Type B pancreatic cell (in vitro differentiated cells): Measurements from ENCODE around the gene C8A. TPM values are rescaled to one million over a fixed set of nuclear protein-coding genes. Genes with fewer than 3 reads are reported as not detected.

Experiments used
- DNase-seq: peaks from one replicate; pipeline ENCODE4 v3.0.0; 2021; ENCODE audit warnings: mixed read lengths; ENCODE audit not compliant: unreplicated experiment; ENCODE audit errors: extremely low spot score
- H3K27ac Mint-ChIP-seq: 2 replicates; pipeline ENCODE4 v1.8.0; 2021; ENCODE audit warnings: mild to moderate bottlenecking, mixed read lengths
- H3K27me3 Mint-ChIP-seq: 2 replicates; pipeline ENCODE4 v1.8.0; 2021; ENCODE audit warnings: mixed read lengths
- H3K36me3 Mint-ChIP-seq: 2 replicates; pipeline ENCODE4 v1.8.0; 2021; ENCODE audit warnings: mixed read lengths
- H3K4me1 Mint-ChIP-seq: one replicate; pipeline ENCODE4 v1.8.0; 2021; ENCODE audit warnings: mixed read lengths; ENCODE audit not compliant: unreplicated experiment
- H3K4me3 Mint-ChIP-seq: 2 replicates; pipeline ENCODE4 v1.8.0; 2021; ENCODE audit warnings: mild to moderate bottlenecking, mixed read lengths
- H3K9me3 Mint-ChIP-seq: 2 replicates; pipeline ENCODE4 v1.8.0; 2021; ENCODE audit warnings: mixed read lengths
- CTCF ChIP-seq: fragments of 200-600 bp; sonication (generic); conservative IDR thresholded peaks from 2 replicates; pipeline ENCODE4 v1.5.0; 2021; ENCODE audit warnings: antibody characterized with exemption, mild to moderate bottlenecking
- total RNA-seq: library from RNA; stranded (reverse); gene quantifications from 2 replicates; pipeline ENCODE4 v1.2.1, GENCODE V29; 2021; ENCODE audit warnings: low replicate concordance

Gene C8A
- total RNA-seq, 1 donor from 2014 or later, result 0.46 TPM

- Mint-ChIP-seq H3K9me3 (peaks cover 7% of the 10 kb centered on the region), H3K36me3 (no peaks in the 10 kb centered on the region), H3K4me3 (no peak overlapping the region), H3K27me3 (peaks cover 11% of the 10 kb centered on the region), H3K4me1 (peaks cover 8% of the 10 kb centered on the region), H3K27ac (no peak overlapping the region)
- TF ChIP-seq CTCF, result no peak
- no peak for DNase-seq
Observed at GRCh38 chr1:56908619-56909221, 54.1 kb downstream of the C8A start.

DNA sequence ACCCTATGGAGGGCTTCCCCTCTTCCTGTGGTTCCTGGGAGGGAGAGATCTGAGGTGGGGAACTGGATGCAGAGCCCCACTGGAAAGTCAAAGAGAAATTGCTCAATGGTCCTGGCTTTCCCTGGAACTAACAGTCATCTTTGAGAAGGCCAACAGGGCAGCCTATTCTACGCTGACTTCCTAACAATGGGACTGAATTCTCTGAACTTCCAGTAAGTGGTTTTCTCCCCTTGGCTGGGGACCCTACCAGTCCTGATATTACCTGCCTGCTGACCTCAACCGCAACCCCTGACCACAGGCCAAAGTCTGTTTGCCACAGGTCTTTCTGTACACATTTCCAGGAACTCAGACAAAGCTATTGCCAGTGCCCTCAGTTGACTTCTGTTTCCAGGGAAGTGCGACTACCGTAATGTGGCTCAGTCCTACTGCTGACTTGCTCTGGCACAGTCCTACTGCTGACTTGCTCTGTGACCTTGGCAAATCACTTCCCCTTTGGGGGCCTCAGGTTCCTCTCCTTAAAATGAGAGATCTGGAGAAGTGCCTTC is 55.9 kb downstream of the C8A start:
- no peak for TF ChIP-seq CTCF
- Mint-ChIP-seq H3K4me1 (no peaks in the 10 kb centered on the region), H3K4me3 (no peak overlapping the region), H3K36me3 (no peaks in the 10 kb centered on the region), H3K27me3 (peaks cover 15% of the 10 kb centered on the region), H3K27ac (no peak overlapping the region), H3K9me3 (peaks cover 11% of the 10 kb centered on the region)
- no peak for DNase-seq

DNA sequence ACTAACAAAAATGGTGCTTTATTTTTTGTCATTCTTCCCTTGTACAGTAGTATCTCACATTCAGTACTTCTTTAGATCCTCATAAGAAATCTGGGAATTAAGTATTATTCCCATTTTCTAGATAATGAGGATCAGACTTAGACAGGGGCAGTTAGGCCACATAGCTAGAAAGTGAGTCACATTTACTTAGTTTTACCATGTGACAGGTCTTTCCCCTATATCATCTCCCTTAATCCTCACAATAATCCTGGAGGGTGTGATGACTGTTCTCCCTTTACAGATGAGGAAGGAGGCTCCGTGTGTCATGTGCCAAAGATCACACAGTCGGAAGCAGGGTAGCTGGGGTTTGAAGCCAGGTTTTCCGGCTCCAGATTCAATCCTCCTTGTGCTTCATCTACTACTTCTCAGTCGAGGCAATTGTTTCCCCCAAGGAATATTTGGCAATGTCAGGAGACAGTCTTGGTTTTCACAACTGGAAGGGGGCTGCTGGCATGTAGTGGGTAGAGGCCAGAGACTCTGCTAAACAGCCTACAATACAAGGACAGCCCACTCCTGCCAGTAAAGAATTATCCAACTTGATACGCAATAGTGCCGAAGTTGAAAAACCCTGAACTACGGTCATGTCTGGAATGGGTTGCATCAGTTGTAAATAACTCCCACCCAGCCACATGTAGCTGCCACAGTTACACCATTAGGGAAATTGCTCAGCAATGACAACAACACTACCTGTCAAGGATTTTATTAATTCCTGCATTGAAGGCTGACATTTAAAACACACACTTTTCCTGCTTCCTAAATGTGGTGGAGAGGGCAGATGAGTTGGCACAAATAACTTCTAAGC is 56.7 kb downstream of the C8A start:
- H3K4me1 Mint-ChIP-seq, result no peaks in the 10 kb centered on the region
- no peak for DNase-seq

DNA sequence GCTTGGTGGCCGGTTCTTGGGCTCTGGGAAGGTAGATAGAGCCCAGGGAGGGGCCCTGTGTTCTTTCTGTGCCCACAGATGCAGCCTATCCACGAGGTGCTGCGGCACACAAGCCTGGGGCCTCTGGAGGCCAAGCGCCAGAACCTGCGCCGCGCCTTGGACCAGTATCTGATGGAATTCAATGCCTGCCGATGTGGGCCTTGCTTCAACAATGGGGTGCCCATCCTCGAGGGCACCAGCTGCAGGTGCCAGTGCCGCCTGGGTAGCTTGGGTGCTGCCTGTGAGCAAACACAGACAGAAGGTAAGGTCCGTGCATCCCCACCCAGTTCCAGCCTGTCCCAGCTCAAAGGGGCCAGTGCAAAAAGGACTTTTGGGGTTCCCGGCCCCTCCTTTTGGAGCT is 57.7 kb downstream of the C8A start:
- Mint-ChIP-seq H3K36me3 (no peaks in the 10 kb centered on the region), H3K27ac (no peak overlapping the region), H3K4me3 (no peak overlapping the region), H3K27me3 (peaks cover 17% of the 10 kb centered on the region), H3K9me3 (peaks cover 11% of the 10 kb centered on the region), H3K4me1 (no peaks in the 10 kb centered on the region)
- no peak for DNase-seq
- TF ChIP-seq CTCF, result no peak

More for the DNA sequence above, 56.7 kb downstream of the C8A start:
- Mint-ChIP-seq H3K9me3 (peaks cover 11% of the 10 kb centered on the region), H3K27ac (no peak overlapping the region), H3K36me3 (no peaks in the 10 kb centered on the region), H3K4me3 (no peak overlapping the region), H3K27me3 (peaks cover 17% of the 10 kb centered on the region)
- no peak for TF ChIP-seq CTCF

- Mint-ChIP-seq H3K36me3 (no peaks in the 10 kb centered on the region), H3K4me1 (peaks cover 8% of the 10 kb centered on the region), H3K9me3 (peaks cover 11% of the 10 kb centered on the region), H3K4me3 (no peak overlapping the region), H3K27ac (no peak overlapping the region), H3K27me3 (peaks cover 14% of the 10 kb centered on the region)
- DNase-seq, result no peak
- TF ChIP-seq CTCF, result no peak
Observed at GRCh38 chr1:56915960-56916359, 61.4 kb downstream of the C8A start.
